ENCODE data around the gene STX16.

Gene STX16

DNA sequence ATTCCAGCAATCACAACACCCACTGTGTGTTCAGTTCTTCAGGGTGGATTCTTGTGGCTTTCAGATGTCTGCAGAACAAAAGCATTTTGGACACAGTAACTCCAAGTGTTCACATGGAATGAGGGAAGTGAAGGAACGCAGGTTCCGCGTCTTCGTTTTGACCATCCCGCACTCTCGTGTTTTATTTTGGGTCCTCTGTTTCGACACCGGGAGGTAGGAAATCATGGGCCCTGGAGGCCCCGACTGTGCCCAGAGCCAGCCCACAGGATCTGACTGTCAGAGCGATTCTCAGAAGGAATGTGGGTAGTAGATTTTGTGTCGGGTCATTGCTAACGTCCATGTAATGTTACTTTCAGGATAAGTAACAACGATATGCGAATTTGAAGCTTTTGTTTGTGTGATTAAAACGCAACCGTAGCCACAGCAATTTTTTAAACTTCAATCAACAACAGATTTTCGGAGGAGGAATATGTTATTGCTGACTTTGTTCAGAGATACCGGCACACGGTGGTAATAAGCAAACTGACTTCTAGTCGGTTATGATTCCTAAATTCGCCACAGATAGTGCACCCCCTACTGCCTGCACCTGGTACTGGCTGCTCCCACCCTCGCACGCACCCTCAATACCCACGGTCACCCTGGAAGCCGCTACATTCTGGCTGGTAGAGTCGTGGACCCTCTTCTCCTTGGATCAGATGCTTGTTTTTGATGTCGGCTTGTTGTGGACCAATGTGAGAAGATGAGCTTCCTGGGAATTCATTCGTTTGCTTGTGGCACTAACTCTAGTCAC is 52.0 kb downstream of the STX16 start:
- no peak for TF ChIP-seq TEAD4 (IDR thresholded peaks at IDR 0.05)
- TF ChIP-seq NFIC (IDR thresholded peaks at IDR 0.05): no peak
- TF ChIP-seq TCF12 (IDR thresholded peaks at IDR 0.05; ENCODE audit: low read depth): no peak
- no peak for TF ChIP-seq EGR1 (IDR thresholded peaks at IDR 0.05)

DNA sequence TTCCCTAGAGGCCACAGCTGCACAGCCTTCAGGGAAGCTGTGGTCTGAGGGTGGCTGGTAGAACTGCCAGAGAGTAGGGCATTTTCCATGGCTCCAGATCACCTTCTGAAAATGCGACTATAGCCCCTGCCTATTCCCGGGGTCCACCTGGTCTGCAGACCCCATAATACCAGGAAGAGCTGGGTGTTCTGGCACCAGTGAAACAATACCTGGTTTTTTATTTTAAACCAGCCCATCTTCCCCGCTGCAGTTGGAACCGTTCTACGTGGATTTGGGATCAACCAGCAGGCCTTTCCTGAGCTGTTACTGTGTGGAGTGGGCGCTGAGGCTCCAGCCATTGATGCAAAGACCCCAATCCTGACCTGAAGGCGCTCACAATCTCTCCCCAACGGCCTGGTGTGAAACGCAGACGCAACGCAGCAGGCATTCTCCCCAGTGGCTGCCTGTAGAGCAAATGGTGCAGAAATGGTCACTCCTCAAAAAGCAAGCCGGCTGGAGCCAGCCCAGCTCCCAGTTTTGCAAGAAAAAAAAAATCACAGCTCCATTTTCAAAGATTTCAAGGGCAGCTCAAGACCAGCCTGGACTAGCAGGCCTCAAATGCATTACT is 52.8 kb downstream of the STX16 start:
- TF ChIP-seq EGR1 (IDR thresholded peaks at IDR 0.05) (no peak), TCF12 (IDR thresholded peaks at IDR 0.05; ENCODE audit: low read depth) (no peak), YY1 (IDR thresholded peaks at IDR 0.05; ENCODE audit: low read depth) (no peak), CREB1 (IDR thresholded peaks at IDR 0.05; ENCODE audit: low read depth) (no peak), NFIC (IDR thresholded peaks at IDR 0.05) (no peak), EP300 (IDR thresholded peaks at IDR 0.05; ENCODE audit: borderline replicate concordance) (no peak)

DNA sequence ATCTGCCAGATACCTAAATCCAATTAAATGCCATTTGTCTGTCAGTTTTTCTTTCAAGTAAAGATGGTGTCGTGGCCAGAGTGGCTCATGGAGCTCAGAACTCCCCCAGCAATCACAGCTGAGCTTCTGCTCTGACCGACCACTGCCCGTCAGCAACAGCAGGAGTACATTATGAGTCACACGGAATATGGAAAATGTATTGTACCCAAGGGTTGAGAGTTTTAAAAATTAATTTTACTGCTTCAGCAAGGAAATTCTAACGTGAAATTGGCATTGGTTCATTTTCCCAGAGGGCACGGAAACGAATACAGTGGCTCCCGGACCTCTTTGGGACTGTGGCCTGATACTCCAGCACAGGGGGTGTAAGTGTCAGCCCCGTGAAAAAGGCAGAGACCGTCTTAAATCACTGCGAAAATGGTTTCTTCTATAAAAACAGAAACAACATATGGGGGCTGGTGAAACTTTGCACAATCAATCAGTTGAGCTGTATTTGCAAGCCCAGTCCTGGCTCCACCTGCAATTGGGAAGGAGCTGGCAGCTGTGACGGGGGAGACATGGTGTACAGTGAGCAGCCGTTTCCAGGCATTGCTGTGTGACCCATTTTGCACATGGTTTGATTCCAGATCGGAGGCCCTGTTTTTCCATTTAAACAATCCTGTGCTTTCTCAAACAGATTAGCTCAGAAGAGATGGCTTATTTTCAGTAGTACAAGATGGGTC is 54.3 kb downstream of the STX16 start:
- TF ChIP-seq TCF12 (IDR thresholded peaks at IDR 0.05; ENCODE audit: low read depth): no peak

DNA sequence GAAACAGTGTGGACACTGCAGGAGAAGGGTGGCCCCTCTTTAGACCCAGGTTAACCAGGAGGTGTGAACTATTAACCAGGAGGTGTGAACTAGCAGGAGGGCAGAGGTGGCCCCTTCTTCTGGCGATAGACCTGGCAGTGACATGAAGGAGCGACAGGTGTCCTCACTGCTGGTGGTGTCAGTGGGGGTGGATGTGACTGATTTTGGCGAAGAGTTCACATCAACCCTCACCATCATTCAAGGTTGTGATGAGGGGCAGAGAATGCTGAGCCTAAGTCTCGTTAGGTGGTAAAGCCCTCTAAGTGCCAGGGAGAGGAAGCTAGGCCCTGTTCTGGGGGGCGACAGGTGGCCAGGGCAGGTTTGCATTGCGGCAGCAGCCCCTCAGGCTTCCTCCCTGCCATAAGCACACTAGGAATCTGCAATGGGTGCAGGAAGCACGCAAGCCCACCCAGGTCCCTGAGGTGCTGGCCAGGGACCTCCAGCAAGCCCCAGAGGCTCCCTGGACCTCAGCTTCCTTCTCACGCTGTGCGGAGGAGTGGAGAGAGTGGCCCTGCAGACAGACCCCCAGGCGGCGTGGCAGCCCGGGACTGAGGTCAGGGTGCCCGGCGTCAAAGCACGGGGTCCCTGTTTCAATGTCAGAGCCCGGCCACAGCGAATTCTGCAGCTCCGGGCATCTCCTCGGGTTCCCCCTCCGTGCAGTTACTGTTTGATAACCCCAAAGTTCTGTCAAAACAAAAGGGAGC is 55.2 kb downstream of the STX16 start:
- TF ChIP-seq EP300 (IDR thresholded peaks at IDR 0.05; ENCODE audit: borderline replicate concordance): no peak
- TF ChIP-seq RAD21 (IDR thresholded peaks at IDR 0.05; ENCODE audit: low read depth): no peak
- TF ChIP-seq YY1 (IDR thresholded peaks at IDR 0.05; ENCODE audit: low read depth): no peak
- TF ChIP-seq, protein P1, sequence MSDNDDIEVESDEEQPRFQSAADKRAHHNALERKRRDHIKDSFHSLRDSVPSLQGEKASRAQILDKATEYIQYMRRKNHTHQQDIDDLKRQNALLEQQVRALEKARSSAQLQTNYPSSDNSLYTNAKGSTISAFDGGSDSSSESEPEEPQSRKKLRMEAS (IDR thresholded peaks at IDR 0.05): no peak
- TF ChIP-seq TAF1 (IDR thresholded peaks at IDR 0.05; ENCODE audit: low read depth): no peak
- TF ChIP-seq, protein P2, sequence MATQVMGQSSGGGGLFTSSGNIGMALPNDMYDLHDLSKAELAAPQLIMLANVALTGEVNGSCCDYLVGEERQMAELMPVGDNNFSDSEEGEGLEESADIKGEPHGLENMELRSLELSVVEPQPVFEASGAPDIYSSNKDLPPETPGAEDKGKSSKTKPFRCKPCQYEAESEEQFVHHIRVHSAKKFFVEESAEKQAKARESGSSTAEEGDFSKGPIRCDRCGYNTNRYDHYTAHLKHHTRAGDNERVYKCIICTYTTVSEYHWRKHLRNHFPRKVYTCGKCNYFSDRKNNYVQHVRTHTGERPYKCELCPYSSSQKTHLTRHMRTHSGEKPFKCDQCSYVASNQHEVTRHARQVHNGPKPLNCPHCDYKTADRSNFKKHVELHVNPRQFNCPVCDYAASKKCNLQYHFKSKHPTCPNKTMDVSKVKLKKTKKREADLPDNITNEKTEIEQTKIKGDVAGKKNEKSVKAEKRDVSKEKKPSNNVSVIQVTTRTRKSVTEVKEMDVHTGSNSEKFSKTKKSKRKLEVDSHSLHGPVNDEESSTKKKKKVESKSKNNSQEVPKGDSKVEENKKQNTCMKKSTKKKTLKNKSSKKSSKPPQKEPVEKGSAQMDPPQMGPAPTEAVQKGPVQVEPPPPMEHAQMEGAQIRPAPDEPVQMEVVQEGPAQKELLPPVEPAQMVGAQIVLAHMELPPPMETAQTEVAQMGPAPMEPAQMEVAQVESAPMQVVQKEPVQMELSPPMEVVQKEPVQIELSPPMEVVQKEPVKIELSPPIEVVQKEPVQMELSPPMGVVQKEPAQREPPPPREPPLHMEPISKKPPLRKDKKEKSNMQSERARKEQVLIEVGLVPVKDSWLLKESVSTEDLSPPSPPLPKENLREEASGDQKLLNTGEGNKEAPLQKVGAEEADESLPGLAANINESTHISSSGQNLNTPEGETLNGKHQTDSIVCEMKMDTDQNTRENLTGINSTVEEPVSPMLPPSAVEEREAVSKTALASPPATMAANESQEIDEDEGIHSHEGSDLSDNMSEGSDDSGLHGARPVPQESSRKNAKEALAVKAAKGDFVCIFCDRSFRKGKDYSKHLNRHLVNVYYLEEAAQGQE (IDR thresholded peaks at IDR 0.05; ENCODE audit: low read depth): no peak
- no peak for TF ChIP-seq ZBTB7A (IDR thresholded peaks at IDR 0.05; ENCODE audit: low read depth)
- TF ChIP-seq CREB1 (IDR thresholded peaks at IDR 0.05; ENCODE audit: low read depth): no peak
- no peak for TF ChIP-seq TCF12 (IDR thresholded peaks at IDR 0.05; ENCODE audit: low read depth)
- TF ChIP-seq TEAD4 (IDR thresholded peaks at IDR 0.05): no peak
- TF ChIP-seq, protein P3, sequence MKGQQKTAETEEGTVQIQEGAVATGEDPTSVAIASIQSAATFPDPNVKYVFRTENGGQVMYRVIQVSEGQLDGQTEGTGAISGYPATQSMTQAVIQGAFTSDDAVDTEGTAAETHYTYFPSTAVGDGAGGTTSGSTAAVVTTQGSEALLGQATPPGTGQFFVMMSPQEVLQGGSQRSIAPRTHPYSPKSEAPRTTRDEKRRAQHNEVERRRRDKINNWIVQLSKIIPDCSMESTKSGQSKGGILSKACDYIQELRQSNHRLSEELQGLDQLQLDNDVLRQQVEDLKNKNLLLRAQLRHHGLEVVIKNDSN (IDR thresholded peaks at IDR 0.05): no peak
- no peak for TF ChIP-seq EGR1 (IDR thresholded peaks at IDR 0.05)
- TF ChIP-seq FOXM1 (IDR thresholded peaks at IDR 0.05; ENCODE audit: borderline replicate concordance, low read depth): no peak
- TF ChIP-seq CEBPB (IDR thresholded peaks at IDR 0.05): no peak
- no peak for TF ChIP-seq NFIC (IDR thresholded peaks at IDR 0.05)

DNA sequence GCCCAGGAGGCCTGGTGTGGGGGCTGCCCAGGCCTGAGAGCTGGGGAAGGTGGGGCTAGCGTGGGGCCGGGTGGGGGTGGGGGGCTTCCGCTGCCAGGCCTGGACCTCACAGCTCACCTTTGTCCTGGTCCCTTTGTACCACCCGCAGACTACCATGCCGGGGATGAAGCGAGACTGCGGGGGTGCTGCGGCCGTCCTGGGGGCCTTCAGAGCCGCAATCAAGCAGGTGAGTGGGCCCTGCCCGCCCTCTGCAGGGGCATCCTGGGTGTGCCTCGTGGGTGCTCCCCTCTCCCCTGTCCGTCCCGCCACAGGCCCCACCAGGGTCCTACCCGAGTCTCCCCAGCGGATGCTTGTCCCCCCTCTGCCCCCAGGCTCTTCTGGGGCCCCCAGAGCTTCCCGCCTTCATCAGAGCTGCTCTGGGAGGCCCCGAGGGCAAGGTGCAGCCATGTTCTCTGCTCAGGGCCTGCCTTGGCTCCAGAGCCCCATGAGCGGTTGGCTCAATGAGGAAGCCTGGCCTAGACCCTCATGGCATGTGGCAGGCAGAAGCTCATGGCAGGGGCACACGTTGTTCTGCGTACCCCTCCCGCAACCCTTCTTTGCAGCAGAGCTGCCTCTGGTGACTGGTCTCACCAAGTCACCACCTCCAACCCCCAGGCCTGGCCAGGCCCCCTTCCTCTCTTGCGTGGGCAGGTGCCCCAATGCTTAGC is 56.0 kb downstream of the STX16 start:
- TF ChIP-seq RAD21 (IDR thresholded peaks at IDR 0.05; ENCODE audit: low read depth) (no peak), TEAD4 (IDR thresholded peaks at IDR 0.05) (no peak), TCF12 (IDR thresholded peaks at IDR 0.05; ENCODE audit: low read depth) (no peak), TAF1 (IDR thresholded peaks at IDR 0.05; ENCODE audit: low read depth) (no peak), EP300 (IDR thresholded peaks at IDR 0.05; ENCODE audit: borderline replicate concordance) (no peak), CREB1 (IDR thresholded peaks at IDR 0.05; ENCODE audit: low read depth) (no peak), YY1 (IDR thresholded peaks at IDR 0.05; ENCODE audit: low read depth) (no peak), FOXM1 (IDR thresholded peaks at IDR 0.05; ENCODE audit: borderline replicate concordance, low read depth) (no peak), EGR1 (IDR thresholded peaks at IDR 0.05) (no peak), CEBPB (IDR thresholded peaks at IDR 0.05) (no peak), ZBTB7A (IDR thresholded peaks at IDR 0.05; ENCODE audit: low read depth) (no peak), NFIC (IDR thresholded peaks at IDR 0.05) (no peak)
- TF ChIP-seq, protein P2 (IDR thresholded peaks at IDR 0.05; ENCODE audit: low read depth): no peak
- TF ChIP-seq, protein P3 (IDR thresholded peaks at IDR 0.05): no peak
- TF ChIP-seq, protein P1 (IDR thresholded peaks at IDR 0.05): no peak
